Mesenchymal stem cell (in vitro differentiated cells and primary cell): ENCODE data around the gene EVI5L.

Experiments
- DNase-seq: peaks from one replicate; pipeline ENCODE4 v3.0.0-alpha.2; 2013
- H2AFZ ChIP-seq: one replicate; pipeline ENCODE4 v1.6.1; 2013; ENCODE audit warnings: low read depth, mild to moderate bottlenecking, control low read depth, inconsistent platforms, low read length, moderate library complexity
- H2AK5ac ChIP-seq: 2 replicates; pipeline ENCODE4 v1.6.1; 2013; ENCODE audit warnings: low read length, moderate library complexity, mild to moderate bottlenecking, inconsistent platforms; ENCODE audit not compliant: severe bottlenecking
- H2BK120ac ChIP-seq: one replicate; pipeline ENCODE4 v1.6.1; 2013; ENCODE audit warnings: low read depth, mild to moderate bottlenecking, inconsistent platforms, low read length, moderate library complexity
- H2BK12ac ChIP-seq, 2 experiments: one replicate each; pipeline ENCODE4 v1.6.1; 2013; ENCODE audit warnings: inconsistent platforms in 2 of 2, low read length in 2 of 2, mild to moderate bottlenecking in 2 of 2, moderate library complexity in 2 of 2, control low read depth in 1 of 2
- H2BK15ac ChIP-seq: one replicate; pipeline ENCODE4 v1.6.1; 2013; ENCODE audit warnings: mild to moderate bottlenecking, low read depth, inconsistent platforms; ENCODE audit not compliant: poor library complexity, severe bottlenecking
- H2BK5ac ChIP-seq: 2 replicates; pipeline ENCODE4 v1.6.1; 2013; ENCODE audit warnings: low read depth, mild to moderate bottlenecking, low read length, control low read depth, inconsistent platforms; ENCODE audit not compliant: poor library complexity, severe bottlenecking
- H3K14ac ChIP-seq, 2 experiments: one replicate each; pipeline ENCODE4 v1.6.1; 2013; ENCODE audit warnings: inconsistent platforms in 2 of 2, low read length in 2 of 2, control low read depth in 1 of 2, mild to moderate bottlenecking in 1 of 2, moderate library complexity in 1 of 2
- H3K18ac ChIP-seq, 2 experiments: one replicate each; pipeline ENCODE4 v1.6.1; 2013; ENCODE audit warnings: inconsistent platforms in 2 of 2, low read length in 2 of 2, control low read depth in 1 of 2, low read depth in 1 of 2, mild to moderate bottlenecking in 1 of 2
- H3K23ac ChIP-seq, 2 experiments: one replicate each; pipeline ENCODE4 v1.6.1; 2013; ENCODE audit warnings: inconsistent platforms in 2 of 2, low read length in 2 of 2, mild to moderate bottlenecking in 2 of 2, moderate library complexity in 2 of 2, control low read depth in 1 of 2
- H3K27ac ChIP-seq: 2 replicates; pipeline ENCODE4 v1.5.1; 2013; ENCODE audit warnings: mild to moderate bottlenecking, moderate library complexity, low read length, control low read depth, inconsistent platforms; ENCODE audit not compliant: poor library complexity, severe bottlenecking
- H3K27me3 ChIP-seq, 2 experiments: 2 replicates each; pipeline versions ENCODE4 v1.6.1 to v1.7.0; 2013; ENCODE audit warnings: low read length in 2 of 2, mild to moderate bottlenecking in 2 of 2, moderate library complexity in 2 of 2, control low read depth in 1 of 2, inconsistent platforms in 1 of 2; ENCODE audit not compliant: control insufficient read depth in 1 of 2, insufficient read depth in 1 of 2
- H3K36me3 ChIP-seq, 2 experiments: 2 replicates each; pipeline versions ENCODE4 v1.6.1 to v1.7.0; 2013; ENCODE audit warnings: low read length in 2 of 2, control low read depth in 1 of 2, inconsistent platforms in 1 of 2, low read depth in 1 of 2, mild to moderate bottlenecking in 1 of 2; ENCODE audit not compliant: insufficient read depth in 2 of 2, control insufficient read depth in 1 of 2
- H3K4ac ChIP-seq, 2 experiments: one replicate each; pipeline ENCODE4 v1.6.1; 2013; ENCODE audit warnings: inconsistent platforms in 2 of 2, low read length in 2 of 2, mild to moderate bottlenecking in 2 of 2, moderate library complexity in 2 of 2, control low read depth in 1 of 2, low read depth in 1 of 2
- H3K4me1 ChIP-seq: 2 replicates; pipeline ENCODE4 v1.6.1; 2013; ENCODE audit warnings: low read depth, low read length, control low read depth; ENCODE audit not compliant: control insufficient read depth, insufficient read depth
- H3K4me2 ChIP-seq: 2 replicates; pipeline ENCODE4 v1.6.1; 2013; ENCODE audit warnings: low read length, mild to moderate bottlenecking, inconsistent platforms; ENCODE audit not compliant: poor library complexity, severe bottlenecking
- H3K4me3 ChIP-seq, 2 experiments: 2 replicates each; pipeline versions ENCODE4 v1.5.1 to v1.7.0; 2013; ENCODE audit warnings: low read length in 2 of 2, mild to moderate bottlenecking in 2 of 2, control low read depth in 1 of 2, low read depth in 1 of 2; ENCODE audit not compliant: insufficient read depth in 1 of 2
- H3K79me1 ChIP-seq: replicated peaks from 2 replicates; pipeline ENCODE4 v1.6.1; 2013; ENCODE audit warnings: mild to moderate bottlenecking, control low read depth, low read length, inconsistent platforms; ENCODE audit not compliant: poor library complexity, severe bottlenecking
- H3K9ac ChIP-seq: 2 replicates; pipeline ENCODE4 v1.7.0; 2013; ENCODE audit warnings: mild to moderate bottlenecking, low read length, moderate library complexity
- H3K9me3 ChIP-seq: 2 replicates; pipeline ENCODE4 v1.7.0; 2013; ENCODE audit warnings: mild to moderate bottlenecking, low read length; ENCODE audit not compliant: control insufficient read depth
- H4K8ac ChIP-seq: one replicate; pipeline ENCODE4 v1.6.1; 2013; ENCODE audit warnings: inconsistent platforms, mild to moderate bottlenecking, low read length, moderate library complexity
- H4K91ac ChIP-seq: one replicate; pipeline ENCODE4 v1.6.1; 2013; ENCODE audit warnings: mild to moderate bottlenecking, low read length, inconsistent platforms
- WGBS: methylation state at CpG from one replicate; pipeline ENCODE4 v1.1.7; 2013; ENCODE audit warnings: mixed read lengths; 5-methylcytosine and 5-hydroxymethylcytosine counted together

EVI5L gene

DNA sequence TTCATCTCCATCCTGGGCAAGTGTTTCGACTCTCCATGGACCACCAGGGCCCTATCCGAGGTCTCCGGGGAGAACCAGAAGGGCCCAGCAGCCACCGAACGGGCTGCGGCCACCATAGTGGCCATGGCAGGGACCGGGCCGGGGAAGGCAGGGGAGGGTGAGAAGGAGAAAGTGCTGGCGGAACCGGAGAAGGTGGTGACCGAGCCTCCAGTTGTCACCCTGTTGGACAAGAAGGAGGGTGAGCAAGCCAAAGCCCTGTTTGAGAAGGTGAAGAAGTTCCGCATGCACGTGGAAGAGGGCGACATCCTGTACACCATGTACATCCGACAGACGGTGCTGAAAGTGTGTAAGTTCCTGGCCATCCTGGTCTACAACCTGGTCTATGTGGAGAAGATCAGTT lies 68.9 kb downstream of the EVI5L start:
- 96% methylated on average over 16 of the region's 16 CpGs for WGBS
- Histone ChIP-seq H3K27me3 (no peaks in the 10 kb centered on the region), H3K14ac (no peak overlapping the region)

DNA sequence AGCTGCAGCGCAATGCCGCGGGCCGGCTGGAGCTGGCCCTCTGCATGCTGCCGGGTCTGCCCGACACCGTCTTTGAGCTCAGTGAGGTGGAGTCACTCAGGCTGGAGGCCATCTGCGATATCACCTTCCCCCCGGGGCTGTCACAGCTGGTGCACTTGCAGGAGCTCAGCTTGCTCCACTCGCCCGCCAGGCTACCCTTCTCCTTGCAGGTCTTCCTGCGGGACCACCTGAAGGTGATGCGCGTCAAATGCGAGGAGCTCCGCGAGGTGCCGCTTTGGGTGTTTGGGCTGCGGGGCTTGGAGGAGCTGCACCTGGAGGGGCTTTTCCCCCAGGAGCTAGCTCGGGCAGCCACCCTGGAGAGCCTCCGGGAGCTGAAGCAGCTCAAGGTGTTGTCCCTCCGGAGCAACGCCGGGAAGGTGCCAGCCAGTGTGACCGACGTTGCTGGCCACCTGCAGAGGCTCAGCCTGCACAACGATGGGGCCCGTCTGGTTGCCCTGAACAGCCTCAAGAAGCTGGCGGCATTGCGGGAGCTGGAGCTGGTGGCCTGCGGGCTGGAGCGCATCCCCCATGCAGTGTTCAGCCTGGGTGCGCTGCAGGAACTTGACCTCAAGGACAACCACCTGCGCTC lies 69.8 kb downstream of the EVI5L start:
- Histone ChIP-seq H3K4me1 (peaks cover 16% of the 10 kb centered on the region), H2BK120ac (no peak overlapping the region), H3K23ac (no peak overlapping the region), H2AK5ac (no peak overlapping the region), H3K27me3 (no peaks in the 10 kb centered on the region), H2AFZ (no peak overlapping the region), H3K9me3 (no peaks in the 10 kb centered on the region), H2BK5ac (no peak overlapping the region), H3K14ac (no peak overlapping the region), H3K27ac (no peak overlapping the region), H2BK12ac (no peak overlapping the region), H3K36me3 (peaks cover 19 to 42% of the 10 kb centered on the region in 2 experiments), H3K18ac (no peak overlapping the region), H3K4ac (no peak overlapping the region), H3K79me1 (peaks cover 29% of the 10 kb centered on the region), H4K8ac (no peak overlapping the region), H3K4me3 (no peak overlapping the region), H3K9ac (no peak overlapping the region), H3K4me2 (no peak overlapping the region), H2BK15ac (no peak overlapping the region), H4K91ac (no peak overlapping the region)
- no peak for DNase-seq
- WGBS, result 95% methylated on average over 34 of the region's 34 CpGs

More for the DNA sequence above, 68.9 kb downstream of the EVI5L start:
- no peak overlapping the region for H3K4ac ChIP-seq
- H3K9ac ChIP-seq, result no peak overlapping the region
- no peak overlapping the region for H2BK120ac ChIP-seq
- H2AFZ ChIP-seq, result no peak overlapping the region
- H3K27ac ChIP-seq, result no peak overlapping the region
- no peak overlapping the region for H2BK5ac ChIP-seq
- no peak overlapping the region for H2BK15ac ChIP-seq
- H4K91ac ChIP-seq, result no peak overlapping the region
- no peak overlapping the region for H2AK5ac ChIP-seq
- no peak overlapping the region for H3K18ac ChIP-seq
- no peak overlapping the region for H2BK12ac ChIP-seq
- H3K4me2 ChIP-seq, result no peak overlapping the region
- no peak for DNase-seq
- no peak overlapping the region for H3K23ac ChIP-seq
- no peak overlapping the region for H3K4me3 ChIP-seq
- H3K9me3 ChIP-seq, result no peaks in the 10 kb centered on the region
- no peak overlapping the region for H4K8ac ChIP-seq
- peaks cover 13% of the 10 kb centered on the region for H3K4me1 ChIP-seq
- H3K79me1 ChIP-seq, result peaks cover 34% of the 10 kb centered on the region
- peaks cover 19 to 43% of the 10 kb centered on the region in 2 experiments for H3K36me3 ChIP-seq

DNA sequence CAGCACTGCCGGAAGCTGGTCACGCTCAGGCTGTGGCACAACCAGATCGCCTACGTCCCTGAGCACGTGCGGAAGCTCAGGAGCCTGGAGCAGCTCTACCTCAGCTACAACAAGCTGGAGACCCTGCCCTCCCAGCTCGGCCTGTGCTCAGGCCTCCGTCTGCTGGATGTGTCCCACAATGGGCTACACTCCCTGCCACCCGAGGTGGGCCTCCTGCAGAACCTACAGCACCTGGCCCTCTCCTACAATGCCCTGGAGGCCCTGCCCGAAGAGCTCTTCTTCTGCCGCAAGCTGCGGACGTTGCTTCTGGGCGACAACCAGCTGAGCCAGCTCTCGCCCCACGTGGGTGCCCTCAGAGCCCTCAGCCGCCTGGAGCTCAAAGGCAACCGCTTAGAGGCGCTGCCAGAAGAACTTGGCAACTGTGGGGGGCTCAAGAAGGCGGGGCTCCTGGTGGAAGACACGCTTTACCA lies 70.4 kb downstream of the EVI5L start:
- no peak overlapping the region for H3K23ac ChIP-seq
- H3K9ac ChIP-seq, result no peak overlapping the region
- H3K18ac ChIP-seq, result no peak overlapping the region
- no peaks in the 10 kb centered on the region for H3K9me3 ChIP-seq
- H3K27me3 ChIP-seq, result no peaks in the 10 kb centered on the region
- no peak overlapping the region for H3K4me3 ChIP-seq
- no peak overlapping the region for H2BK5ac ChIP-seq
- H2BK15ac ChIP-seq, result no peak overlapping the region
- H3K14ac ChIP-seq, result no peak overlapping the region
- H3K79me1 ChIP-seq, result peaks cover 27% of the 10 kb centered on the region
- peaks cover 21% of the 10 kb centered on the region for H3K4me1 ChIP-seq
- no peak overlapping the region for H3K27ac ChIP-seq
- 91% methylated on average over 21 of the region's 21 CpGs for WGBS
- H3K36me3 ChIP-seq, result peaks cover 19 to 40% of the 10 kb centered on the region in 2 experiments
- no peak overlapping the region for H2BK120ac ChIP-seq
- DNase-seq, result no peak
- H2BK12ac ChIP-seq, result no peak overlapping the region
- no peak overlapping the region for H3K4me2 ChIP-seq
- no peak overlapping the region for H2AFZ ChIP-seq
- no peak overlapping the region for H3K4ac ChIP-seq
- no peak overlapping the region for H2AK5ac ChIP-seq
- H4K8ac ChIP-seq, result no peak overlapping the region
- H4K91ac ChIP-seq, result no peak overlapping the region

- WGBS, result 82% methylated on average over 2 of the region's 3 CpGs
Measured at GRCh38 chr19:7900931-7901330, 70.9 kb downstream of the EVI5L start.

More at GRCh38 chr19:7900931-7901330, 70.9 kb downstream of the EVI5L start:
- H2BK12ac ChIP-seq, result no peak overlapping the region
- H3K27ac ChIP-seq, result no peak overlapping the region
- H3K14ac ChIP-seq, result no peak overlapping the region
- H4K8ac ChIP-seq, result no peak overlapping the region
- no peak overlapping the region for H3K9ac ChIP-seq
- no peak overlapping the region for H2AK5ac ChIP-seq
- no peak overlapping the region for H2BK5ac ChIP-seq
- peaks cover 23% of the 10 kb centered on the region for H3K4me1 ChIP-seq
- H3K36me3 ChIP-seq, result peaks cover 19 to 43% of the 10 kb centered on the region in 2 experiments
- no peaks in the 10 kb centered on the region for H3K9me3 ChIP-seq
- no peaks in the 10 kb centered on the region for H3K27me3 ChIP-seq
- no peak overlapping the region for H2AFZ ChIP-seq
- H3K4me3 ChIP-seq, result no peak overlapping the region
- no peak for DNase-seq
- H4K91ac ChIP-seq, result no peak overlapping the region
- H3K18ac ChIP-seq, result no peak overlapping the region
- no peak overlapping the region for H3K4ac ChIP-seq
- H3K79me1 ChIP-seq, result peaks cover 28% of the 10 kb centered on the region
- H3K4me2 ChIP-seq, result no peak overlapping the region
- no peak overlapping the region for H2BK15ac ChIP-seq
- H2BK120ac ChIP-seq, result no peak overlapping the region
- H3K23ac ChIP-seq, result no peak overlapping the region
